Activated CD8-positive, alpha-beta memory T cell treated with anti-CD3 and anti-CD28 coated beads, Interleukin-2, amount 10 ng/mL, durations not matched to agents 7 days and 5 days (primary cell): ENCODE results near the gene RPAP3. TPM values are rescaled to one million over a fixed set of nuclear protein-coding genes. Genes with fewer than 3 reads are reported as not detected.

Experiments
- ATAC-seq: fragments of 150-1000 bp; cut with Tn5 transposase; one replicate; pipeline ENCODE4 v1.10.0; 2021; ENCODE audit warnings: moderate library complexity
- CTCF ChIA-PET: fragments of 350-600 bp; sonication (Branson Sonifier 250); formaldehyde crosslinking; loops from one replicate; lab custom pipeline; 2021; ENCODE audit warnings: antibody characterized with exemption; lab: Charles Lee
- DNase-seq: peaks from one replicate; pipeline ENCODE4 v3.0.0-alpha.2; 2020
- H3K27ac Mint-ChIP-seq: one replicate; pipeline ENCODE4 v1.8.0; 2021; ENCODE audit warnings: mild to moderate bottlenecking, mixed read lengths
- H3K27me3 Mint-ChIP-seq: one replicate; pipeline ENCODE4 v1.8.0; 2021; ENCODE audit warnings: mixed read lengths
- H3K36me3 Mint-ChIP-seq: one replicate; pipeline ENCODE4 v1.8.0; 2021; ENCODE audit warnings: mild to moderate bottlenecking, mixed read lengths
- H3K4me1 Mint-ChIP-seq: one replicate; pipeline ENCODE4 v1.8.0; 2021; ENCODE audit warnings: mixed read lengths
- H3K4me3 Mint-ChIP-seq: one replicate; pipeline ENCODE4 v1.8.0; 2021; ENCODE audit warnings: mild to moderate bottlenecking, moderate library complexity, mixed read lengths
- H3K9me3 Mint-ChIP-seq: one replicate; pipeline ENCODE4 v1.8.0; 2022; ENCODE audit warnings: low read depth, mixed read lengths
- total RNA-seq, 2 experiments: library from RNA; stranded (reverse); gene quantifications; one replicate each; pipeline ENCODE4 v1.2.3, GENCODE V29; 2021

Gene RPAP3
- 10 to 100 TPM; 41.3 to 51.4 TPM for total RNA-seq

GRCh38 chr12:47705566-47706425 lies at the start of gene RPAP3:
Gene RPAP3, minus strand, starts transcription at chr12:47706030. Its CDS starts 3,190 bp downstream, at chr12:47702840.
- peak within 1 kb of the TSS; percentile 99 for H3K27ac Mint-ChIP-seq
- no peaks in the 10 kb centered on the region for H3K9me3 Mint-ChIP-seq
- peak within 1 kb of the TSS; percentile 87 for H3K4me3 Mint-ChIP-seq
- CTCF ChIA-PET = interaction anchor here (0.6 to 24.5 kb wide), 11 partner anchors 10 to 163 kb away, joined by 3 to 443 read pairs (median 5); partner anchors contain the start of gene SLC48A1
- peaks cover 55% of the 10 kb centered on the region for H3K4me1 Mint-ChIP-seq
- DNase-seq (peak; percentile 99), ATAC-seq (peak; percentile 97)
- H3K27me3 Mint-ChIP-seq = no peaks in the 10 kb centered on the region
- H3K36me3 Mint-ChIP-seq = peaks cover 22% of the 10 kb centered on the region

- Mint-ChIP-seq H3K4me1 (peaks cover 34% of the 10 kb centered on the region), H3K9me3 (no peaks in the 10 kb centered on the region), H3K27me3 (no peaks in the 10 kb centered on the region), H3K36me3 (no peaks in the 10 kb centered on the region), H3K4me3 (no peak overlapping the region), H3K27ac (peak overlapping the region; percentile 3)
- ATAC-seq = no peak
- CTCF ChIA-PET = interaction anchor here (0.9 to 26.5 kb wide), 9 partner anchors 8 to 86 kb away, joined by 3 to 954 read pairs (median 5); partner anchors contain the start of gene SLC48A1
- no peak for DNase-seq
These were observed 49.1 kb upstream of the RPAP3 start for GRCh38 chr12:47754881-47755280.

- H3K27ac Mint-ChIP-seq = no peak overlapping the region
- no peak overlapping the region for H3K4me3 Mint-ChIP-seq
- CTCF ChIA-PET = interaction anchor here (0.9 to 26.5 kb wide), 6 partner anchors 9 to 84 kb away, joined by 3 to 954 read pairs (median 52); partner anchors contain the start of gene SLC48A1
- H3K9me3 Mint-ChIP-seq = no peaks in the 10 kb centered on the region
- H3K4me1 Mint-ChIP-seq = peaks cover 34% of the 10 kb centered on the region
- ATAC-seq = no peak
- DNase-seq = no peak
- no peaks in the 10 kb centered on the region for H3K36me3 Mint-ChIP-seq
- no peaks in the 10 kb centered on the region for H3K27me3 Mint-ChIP-seq
These were observed 48.3 kb upstream of the RPAP3 start for GRCh38 chr12:47754126-47754525.

GRCh38 chr12:47753021-47754001 lies 47.5 kb upstream of the RPAP3 start:
- CTCF ChIA-PET = interaction anchor here (0.6 to 26.5 kb wide), 5 partner anchors 9 to 65 kb away, joined by 3 to 954 read pairs (median 91); partner anchors contain the start of gene SLC48A1
- Mint-ChIP-seq H3K27ac (no peak overlapping the region), H3K4me1 (peaks cover 34% of the 10 kb centered on the region), H3K4me3 (no peak overlapping the region), H3K9me3 (no peaks in the 10 kb centered on the region), H3K27me3 (no peaks in the 10 kb centered on the region), H3K36me3 (no peaks in the 10 kb centered on the region)
- no peak for ATAC-seq
- DNase-seq = no peak

- no peak for ATAC-seq
- no peak overlapping the region for H3K4me3 Mint-ChIP-seq
- H3K36me3 Mint-ChIP-seq = no peaks in the 10 kb centered on the region
- H3K4me1 Mint-ChIP-seq = peaks cover 31% of the 10 kb centered on the region
- no peaks in the 10 kb centered on the region for H3K27me3 Mint-ChIP-seq
- DNase-seq = no peak
- H3K27ac Mint-ChIP-seq = no peak overlapping the region
- H3K9me3 Mint-ChIP-seq = no peaks in the 10 kb centered on the region
- CTCF ChIA-PET = interaction anchor here (0.6 to 26.5 kb wide), 4 partner anchors 8 to 90 kb away, joined by 3 to 954 read pairs (median 156); partner anchors contain the start of gene SLC48A1
These were observed 46.7 kb upstream of the RPAP3 start for GRCh38 chr12:47752552-47752951.

GRCh38 chr12:47752121-47752520 lies 46.3 kb upstream of the RPAP3 start:
- CTCF ChIA-PET = interaction anchor here (1.0 to 26.5 kb wide), 3 partner anchors 8 to 90 kb away, joined by 3 to 954 read pairs (median 309); partner anchors contain the start of gene SLC48A1
- ATAC-seq = no peak
- no peaks in the 10 kb centered on the region for H3K36me3 Mint-ChIP-seq
- no peaks in the 10 kb centered on the region for H3K9me3 Mint-ChIP-seq
- H3K4me1 Mint-ChIP-seq = peaks cover 27% of the 10 kb centered on the region
- no peak overlapping the region for H3K27ac Mint-ChIP-seq
- H3K27me3 Mint-ChIP-seq = no peaks in the 10 kb centered on the region
- no peak for DNase-seq
- no peak overlapping the region for H3K4me3 Mint-ChIP-seq

GRCh38 chr12:47751561-47751960 lies 45.7 kb upstream of the RPAP3 start:
- H3K27ac Mint-ChIP-seq = no peak overlapping the region

GRCh38 chr12:47750916-47751470 lies 45.2 kb upstream of the RPAP3 start:
- H3K4me3 Mint-ChIP-seq = no peak overlapping the region
- peaks cover 5% of the 10 kb centered on the region for H3K27me3 Mint-ChIP-seq
- no peak overlapping the region for H3K27ac Mint-ChIP-seq
- H3K9me3 Mint-ChIP-seq = no peaks in the 10 kb centered on the region
- H3K4me1 Mint-ChIP-seq = peaks cover 20% of the 10 kb centered on the region
- H3K36me3 Mint-ChIP-seq = no peaks in the 10 kb centered on the region
- CTCF ChIA-PET = interaction anchor here (12.9 to 26.5 kb wide), 2 partner anchors 7 to 23 kb away, joined by 309 to 954 read pairs; partner anchors contain the start of gene SLC48A1
- no peak for ATAC-seq
- DNase-seq = no peak

More at GRCh38 chr12:47751561-47751960, 45.7 kb upstream of the RPAP3 start:
- H3K9me3 Mint-ChIP-seq = no peaks in the 10 kb centered on the region
- peaks cover 24% of the 10 kb centered on the region for H3K4me1 Mint-ChIP-seq
- ATAC-seq = no peak
- H3K27me3 Mint-ChIP-seq = peaks cover 1% of the 10 kb centered on the region
- CTCF ChIA-PET = interaction anchor here (1.0 to 26.5 kb wide), 3 partner anchors 7 to 91 kb away, joined by 3 to 954 read pairs (median 309); partner anchors contain the start of gene SLC48A1
- no peak for DNase-seq
- no peaks in the 10 kb centered on the region for H3K36me3 Mint-ChIP-seq
- H3K4me3 Mint-ChIP-seq = no peak overlapping the region

GRCh38 chr12:47750229-47750798 lies 44.5 kb upstream of the RPAP3 start:
- H3K36me3 Mint-ChIP-seq = no peaks in the 10 kb centered on the region
- no peak for DNase-seq
- peaks cover 9% of the 10 kb centered on the region for H3K27me3 Mint-ChIP-seq
- no peak overlapping the region for H3K27ac Mint-ChIP-seq
- peaks cover 13% of the 10 kb centered on the region for H3K4me1 Mint-ChIP-seq
- no peaks in the 10 kb centered on the region for H3K9me3 Mint-ChIP-seq
- H3K4me3 Mint-ChIP-seq = no peak overlapping the region
- no peak for ATAC-seq
- CTCF ChIA-PET = interaction anchor here (1.4 to 26.5 kb wide), 2 partner anchors 24 to 89 kb away, joined by 4 to 954 read pairs; partner anchors contain the start of gene SLC48A1

GRCh38 chr12:47748899-47749298 lies 43.1 kb upstream of the RPAP3 start:
- no peak overlapping the region for H3K4me3 Mint-ChIP-seq
- no peak overlapping the region for H3K27ac Mint-ChIP-seq
- peaks cover 1% of the 10 kb centered on the region for H3K4me1 Mint-ChIP-seq
- H3K9me3 Mint-ChIP-seq = no peaks in the 10 kb centered on the region
- no peaks in the 10 kb centered on the region for H3K36me3 Mint-ChIP-seq
- H3K27me3 Mint-ChIP-seq = peaks cover 23% of the 10 kb centered on the region
- CTCF ChIA-PET = interaction anchor here (1.4 to 26.5 kb wide), 4 partner anchors 9 to 90 kb away, joined by 4 to 954 read pairs (median 158); partner anchors contain the start of genes RAPGEF3 and SLC48A1
- DNase-seq = no peak
- no peak for ATAC-seq

GRCh38 chr12:47748507-47748828 lies 42.6 kb upstream of the RPAP3 start:
- ATAC-seq (no peak), DNase-seq (no peak)
- no peaks in the 10 kb centered on the region for H3K36me3 Mint-ChIP-seq
- no peak overlapping the region for H3K4me3 Mint-ChIP-seq
- CTCF ChIA-PET = interaction anchor here (2.8 to 26.5 kb wide), 3 partner anchors 9 to 90 kb away, joined by 8 to 954 read pairs (median 309); partner anchors contain the start of genes RAPGEF3 and SLC48A1
- H3K27me3 Mint-ChIP-seq = peaks cover 26% of the 10 kb centered on the region
- H3K9me3 Mint-ChIP-seq = no peaks in the 10 kb centered on the region
- H3K4me1 Mint-ChIP-seq = no peaks in the 10 kb centered on the region
- no peak overlapping the region for H3K27ac Mint-ChIP-seq
